ENCODE data around the gene MAP4K3.

The MAP4K3 gene

DNA sequence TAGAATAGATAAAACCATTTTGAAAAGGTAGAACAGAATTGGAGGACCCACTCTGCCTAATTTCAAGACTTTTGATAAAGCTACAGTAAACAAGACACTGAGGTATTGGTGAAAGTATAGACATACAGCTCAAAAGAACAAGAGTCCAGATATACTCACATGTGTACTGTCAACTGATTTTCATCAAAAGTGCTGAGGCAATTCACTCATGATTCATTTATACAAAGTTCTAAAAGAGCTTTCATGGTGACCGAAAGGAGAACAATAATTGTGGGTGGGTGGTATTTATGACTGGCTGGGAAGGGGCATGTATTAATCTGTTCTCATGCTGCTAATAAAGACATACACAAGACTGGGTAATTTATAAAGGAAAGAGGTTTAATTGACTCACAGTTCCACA is 7.3 kb downstream of the MAP4K3 start:
- ATAC-seq, result no peak
- TF ChIP-seq CSDC2 (CRISPR knock-in tag; IDR thresholded peaks at IDR 0.05) (no peak), BACH2 (CRISPR knock-in tag; IDR thresholded peaks at IDR 0.05; ENCODE audit: borderline replicate concordance) (no peak), TOX (CRISPR knock-in tag; IDR thresholded peaks at IDR 0.05; ENCODE audit: borderline replicate concordance) (no peak), ISL1 (CRISPR knock-in tag; IDR thresholded peaks at IDR 0.05) (no peak), ZNF70 (CRISPR knock-in tag; IDR thresholded peaks at IDR 0.05) (no peak), RARB (CRISPR knock-in tag; IDR thresholded peaks at IDR 0.05) (no peak), SNAI2 (CRISPR knock-in tag; IDR thresholded peaks at IDR 0.05) (no peak), ARNTL (CRISPR knock-in tag; IDR thresholded peaks at IDR 0.05; ENCODE audit: borderline replicate concordance, low read depth) (no peak), ZFP30 (CRISPR knock-in tag; IDR thresholded peaks at IDR 0.05) (no peak), ZNF565 (CRISPR knock-in tag; conservative IDR thresholded peaks at IDR 0.05; ENCODE audit: low read depth) (no peak)
- TF ChIP-seq, protein P1, sequence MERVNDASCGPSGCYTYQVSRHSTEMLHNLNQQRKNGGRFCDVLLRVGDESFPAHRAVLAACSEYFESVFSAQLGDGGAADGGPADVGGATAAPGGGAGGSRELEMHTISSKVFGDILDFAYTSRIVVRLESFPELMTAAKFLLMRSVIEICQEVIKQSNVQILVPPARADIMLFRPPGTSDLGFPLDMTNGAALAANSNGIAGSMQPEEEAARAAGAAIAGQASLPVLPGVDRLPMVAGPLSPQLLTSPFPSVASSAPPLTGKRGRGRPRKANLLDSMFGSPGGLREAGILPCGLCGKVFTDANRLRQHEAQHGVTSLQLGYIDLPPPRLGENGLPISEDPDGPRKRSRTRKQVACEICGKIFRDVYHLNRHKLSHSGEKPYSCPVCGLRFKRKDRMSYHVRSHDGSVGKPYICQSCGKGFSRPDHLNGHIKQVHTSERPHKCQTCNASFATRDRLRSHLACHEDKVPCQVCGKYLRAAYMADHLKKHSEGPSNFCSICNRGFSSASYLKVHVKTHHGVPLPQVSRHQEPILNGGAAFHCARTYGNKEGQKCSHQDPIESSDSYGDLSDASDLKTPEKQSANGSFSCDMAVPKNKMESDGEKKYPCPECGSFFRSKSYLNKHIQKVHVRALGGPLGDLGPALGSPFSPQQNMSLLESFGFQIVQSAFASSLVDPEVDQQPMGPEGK (CRISPR knock-in tag; IDR thresholded peaks at IDR 0.05; ENCODE audit: borderline replicate concordance), result no peak
- TF ChIP-seq, protein P2, sequence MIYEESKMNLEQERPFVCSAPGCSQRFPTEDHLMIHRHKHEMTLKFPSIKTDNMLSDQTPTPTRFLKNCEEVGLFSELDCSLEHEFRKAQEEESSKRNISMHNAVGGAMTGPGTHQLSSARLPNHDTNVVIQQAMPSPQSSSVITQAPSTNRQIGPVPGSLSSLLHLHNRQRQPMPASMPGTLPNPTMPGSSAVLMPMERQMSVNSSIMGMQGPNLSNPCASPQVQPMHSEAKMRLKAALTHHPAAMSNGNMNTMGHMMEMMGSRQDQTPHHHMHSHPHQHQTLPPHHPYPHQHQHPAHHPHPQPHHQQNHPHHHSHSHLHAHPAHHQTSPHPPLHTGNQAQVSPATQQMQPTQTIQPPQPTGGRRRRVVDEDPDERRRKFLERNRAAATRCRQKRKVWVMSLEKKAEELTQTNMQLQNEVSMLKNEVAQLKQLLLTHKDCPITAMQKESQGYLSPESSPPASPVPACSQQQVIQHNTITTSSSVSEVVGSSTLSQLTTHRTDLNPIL (CRISPR knock-in tag; IDR thresholded peaks at IDR 0.05; ENCODE audit: low read depth), result no peak
- TF ChIP-seq, protein P3, sequence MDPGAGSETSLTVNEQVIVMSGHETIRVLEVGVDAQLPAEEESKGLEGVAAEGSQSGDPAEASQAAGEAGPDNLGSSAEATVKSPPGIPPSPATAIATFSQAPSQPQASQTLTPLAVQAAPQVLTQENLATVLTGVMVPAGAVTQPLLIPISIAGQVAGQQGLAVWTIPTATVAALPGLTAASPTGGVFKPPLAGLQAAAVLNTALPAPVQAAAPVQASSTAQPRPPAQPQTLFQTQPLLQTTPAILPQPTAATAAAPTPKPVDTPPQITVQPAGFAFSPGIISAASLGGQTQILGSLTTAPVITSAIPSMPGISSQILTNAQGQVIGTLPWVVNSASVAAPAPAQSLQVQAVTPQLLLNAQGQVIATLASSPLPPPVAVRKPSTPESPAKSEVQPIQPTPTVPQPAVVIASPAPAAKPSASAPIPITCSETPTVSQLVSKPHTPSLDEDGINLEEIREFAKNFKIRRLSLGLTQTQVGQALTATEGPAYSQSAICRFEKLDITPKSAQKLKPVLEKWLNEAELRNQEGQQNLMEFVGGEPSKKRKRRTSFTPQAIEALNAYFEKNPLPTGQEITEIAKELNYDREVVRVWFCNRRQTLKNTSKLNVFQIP (CRISPR knock-in tag; IDR thresholded peaks at IDR 0.05; ENCODE audit: borderline replicate concordance, low read depth), result no peak

DNA sequence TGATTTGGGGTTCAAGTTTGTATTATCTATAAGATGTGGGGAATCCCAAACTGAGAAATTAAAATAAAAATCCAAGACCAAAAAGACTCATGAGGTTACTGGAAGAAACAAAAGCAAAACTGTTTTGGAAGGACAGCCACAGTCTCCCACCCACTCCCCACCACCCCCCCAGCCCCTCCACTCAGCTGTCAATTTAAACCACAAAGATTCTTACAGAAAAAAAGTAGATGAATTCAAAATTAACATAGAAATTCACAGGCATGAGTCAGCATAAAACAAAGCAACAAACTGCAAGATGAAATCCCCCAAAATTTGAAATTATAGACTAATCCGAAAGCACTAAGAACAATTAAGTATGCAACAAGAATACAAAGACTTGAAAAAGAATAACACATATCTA is 12.1 kb downstream of the MAP4K3 start:
- TF ChIP-seq RARB (CRISPR knock-in tag; IDR thresholded peaks at IDR 0.05) (no peak), OSR1 (CRISPR knock-in tag; IDR thresholded peaks at IDR 0.05) (no peak), TOX (CRISPR knock-in tag; IDR thresholded peaks at IDR 0.05; ENCODE audit: borderline replicate concordance) (no peak), ISL1 (CRISPR knock-in tag; IDR thresholded peaks at IDR 0.05) (no peak)

DNA sequence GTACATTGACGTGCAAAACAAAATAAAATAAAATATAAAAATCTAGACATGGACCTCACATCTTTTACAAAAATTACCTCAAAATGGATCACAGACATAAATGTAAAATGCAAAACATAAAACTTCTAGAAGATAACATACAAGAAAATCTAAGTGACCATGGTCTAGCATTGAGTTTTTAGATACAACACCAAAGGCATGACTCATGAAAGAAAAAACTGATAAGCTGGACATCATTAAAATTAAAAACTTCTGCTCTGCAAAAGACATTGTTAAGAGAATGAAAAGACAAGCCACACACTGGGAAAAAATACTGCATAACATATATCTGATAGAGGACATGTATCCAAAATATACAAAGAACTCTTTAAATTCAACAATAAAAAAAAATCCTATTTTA is 14.4 kb downstream of the MAP4K3 start:
- no peak for TF ChIP-seq ZNF8 (CRISPR knock-in tag; IDR thresholded peaks at IDR 0.05)
- TF ChIP-seq TCF4 (CRISPR knock-in tag; IDR thresholded peaks at IDR 0.05; ENCODE audit: borderline replicate concordance), result no peak
- no peak for TF ChIP-seq ESRRG (CRISPR knock-in tag; IDR thresholded peaks at IDR 0.05)
- TF ChIP-seq, protein P4, sequence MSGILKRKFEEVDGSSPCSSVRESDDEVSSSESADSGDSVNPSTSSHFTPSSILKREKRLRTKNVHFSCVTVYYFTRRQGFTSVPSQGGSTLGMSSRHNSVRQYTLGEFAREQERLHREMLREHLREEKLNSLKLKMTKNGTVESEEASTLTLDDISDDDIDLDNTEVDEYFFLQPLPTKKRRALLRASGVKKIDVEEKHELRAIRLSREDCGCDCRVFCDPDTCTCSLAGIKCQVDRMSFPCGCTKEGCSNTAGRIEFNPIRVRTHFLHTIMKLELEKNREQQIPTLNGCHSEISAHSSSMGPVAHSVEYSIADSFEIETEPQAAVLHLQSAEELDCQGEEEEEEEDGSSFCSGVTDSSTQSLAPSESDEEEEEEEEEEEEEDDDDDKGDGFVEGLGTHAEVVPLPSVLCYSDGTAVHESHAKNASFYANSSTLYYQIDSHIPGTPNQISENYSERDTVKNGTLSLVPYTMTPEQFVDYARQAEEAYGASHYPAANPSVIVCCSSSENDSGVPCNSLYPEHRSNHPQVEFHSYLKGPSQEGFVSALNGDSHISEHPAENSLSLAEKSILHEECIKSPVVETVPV (CRISPR knock-in tag; IDR thresholded peaks at IDR 0.05), result no peak
- no peak for TF ChIP-seq ZC3H10 (CRISPR knock-in tag; IDR thresholded peaks at IDR 0.05)
- no peak for TF ChIP-seq TOX (CRISPR knock-in tag; IDR thresholded peaks at IDR 0.05; ENCODE audit: borderline replicate concordance)
- TF ChIP-seq, protein P1 (CRISPR knock-in tag; IDR thresholded peaks at IDR 0.05; ENCODE audit: borderline replicate concordance), result no peak
- TF ChIP-seq ZFP30 (CRISPR knock-in tag; IDR thresholded peaks at IDR 0.05), result no peak
- ATAC-seq, result no peak

More for the DNA sequence above, 12.1 kb downstream of the MAP4K3 start:
- ATAC-seq, result no peak

DNA sequence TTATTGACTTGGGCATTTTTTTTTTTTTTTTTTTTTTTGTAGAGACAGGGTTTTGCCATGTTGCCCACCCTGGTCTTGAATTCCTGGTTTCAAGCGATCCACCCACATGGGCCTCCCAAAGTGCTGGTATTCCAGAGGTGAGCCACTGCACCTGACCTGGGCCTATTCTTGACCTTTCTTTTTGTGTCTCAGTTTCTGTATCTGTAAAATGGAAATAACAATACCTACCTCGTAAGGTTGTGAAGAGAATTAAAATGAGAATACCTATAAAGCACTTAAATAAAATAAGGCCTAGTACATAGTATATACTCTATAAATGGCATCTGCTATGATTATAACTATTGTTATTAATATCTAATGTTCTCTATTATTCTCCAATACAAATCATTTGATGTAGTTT is 15.7 kb downstream of the MAP4K3 start:
- ATAC-seq, result no peak
- TF ChIP-seq ZFP3 (CRISPR knock-in tag; IDR thresholded peaks at IDR 0.05) (no peak), SNAI2 (CRISPR knock-in tag; IDR thresholded peaks at IDR 0.05) (no peak), ISL1 (CRISPR knock-in tag; IDR thresholded peaks at IDR 0.05) (no peak), PPARA (CRISPR knock-in tag; IDR thresholded peaks at IDR 0.05; ENCODE audit: borderline replicate concordance) (no peak), ZNF8 (CRISPR knock-in tag; IDR thresholded peaks at IDR 0.05) (no peak), ZC3H10 (CRISPR knock-in tag; IDR thresholded peaks at IDR 0.05) (no peak), CSDC2 (CRISPR knock-in tag; IDR thresholded peaks at IDR 0.05) (no peak), RARB (CRISPR knock-in tag; IDR thresholded peaks at IDR 0.05) (no peak), GLIS3 (CRISPR knock-in tag; IDR thresholded peaks at IDR 0.05) (no peak), TCF4 (CRISPR knock-in tag; IDR thresholded peaks at IDR 0.05; ENCODE audit: borderline replicate concordance) (no peak)
- TF ChIP-seq, protein P3 (CRISPR knock-in tag; IDR thresholded peaks at IDR 0.05; ENCODE audit: borderline replicate concordance, low read depth), result no peak
- TF ChIP-seq, protein P1 (CRISPR knock-in tag; IDR thresholded peaks at IDR 0.05; ENCODE audit: borderline replicate concordance), result no peak
